ENCODE measurements around the gene IL25.

IL25 gene

DNA sequence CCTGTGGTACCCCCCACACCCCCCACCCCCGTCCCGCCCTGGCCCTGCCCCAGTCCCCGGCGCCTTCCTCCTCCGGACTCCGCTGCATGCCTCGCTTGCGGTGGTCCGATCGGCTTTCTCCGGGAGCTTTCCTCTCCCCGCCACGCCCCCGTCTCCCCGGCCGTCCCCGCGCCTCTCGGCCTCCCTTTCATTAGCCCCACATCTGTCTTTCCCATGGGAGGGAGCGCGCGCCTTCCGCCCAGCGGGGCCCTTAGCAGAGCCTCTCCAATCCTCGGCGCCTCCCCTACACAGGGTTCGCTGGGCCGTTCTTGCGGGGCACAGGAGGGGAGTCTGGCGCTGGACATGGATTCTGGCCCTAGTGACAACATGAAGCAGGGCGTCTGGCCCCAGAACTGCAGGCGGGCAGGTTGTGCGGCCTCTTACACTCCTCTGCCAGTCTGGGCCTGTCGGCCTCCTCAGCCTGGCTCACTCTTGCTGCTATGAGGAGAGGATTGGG is 6.1 kb upstream of the IL25 start:
- Histone ChIP-seq H3K36me3 (ENCODE audit: insufficient read depth, low read length) (no peaks in the 10 kb centered on the region), H3K9ac (ENCODE audit: low read depth, low read length, poor library complexity, severe bottlenecking) (no peak overlapping the region), H2AFZ (ENCODE audit: low read length) (no peak overlapping the region), H4K20me1 (ENCODE audit: insufficient read depth, low read length, poor library complexity, severe bottlenecking) (no peaks in the 10 kb centered on the region), H3K4me2 (ENCODE audit: low read depth, low read length, poor library complexity, severe bottlenecking) (no peak overlapping the region), H3K79me2 (ENCODE audit: insufficient read depth, low read length) (no peaks in the 10 kb centered on the region), H3K27me3 (ENCODE audit: insufficient read depth, low read length, poor library complexity, severe bottlenecking) (no peaks in the 10 kb centered on the region), H3K4me1 (ENCODE audit: insufficient read depth, low read length, poor library complexity, severe bottlenecking) (no peaks in the 10 kb centered on the region), H3K9me2 (replicated peaks; ENCODE audit: low read depth, low read length) (no peaks in the 10 kb centered on the region), H3F3A (ENCODE audit: low read depth) (no peaks in the 10 kb centered on the region), H3K9me3 (ENCODE audit: insufficient read depth, low read depth, low read length) (no peaks in the 10 kb centered on the region), H3K4me3 (ENCODE audit: low read length, poor library complexity, severe bottlenecking) (no peak overlapping the region)
- TF ChIP-seq, protein P1, sequence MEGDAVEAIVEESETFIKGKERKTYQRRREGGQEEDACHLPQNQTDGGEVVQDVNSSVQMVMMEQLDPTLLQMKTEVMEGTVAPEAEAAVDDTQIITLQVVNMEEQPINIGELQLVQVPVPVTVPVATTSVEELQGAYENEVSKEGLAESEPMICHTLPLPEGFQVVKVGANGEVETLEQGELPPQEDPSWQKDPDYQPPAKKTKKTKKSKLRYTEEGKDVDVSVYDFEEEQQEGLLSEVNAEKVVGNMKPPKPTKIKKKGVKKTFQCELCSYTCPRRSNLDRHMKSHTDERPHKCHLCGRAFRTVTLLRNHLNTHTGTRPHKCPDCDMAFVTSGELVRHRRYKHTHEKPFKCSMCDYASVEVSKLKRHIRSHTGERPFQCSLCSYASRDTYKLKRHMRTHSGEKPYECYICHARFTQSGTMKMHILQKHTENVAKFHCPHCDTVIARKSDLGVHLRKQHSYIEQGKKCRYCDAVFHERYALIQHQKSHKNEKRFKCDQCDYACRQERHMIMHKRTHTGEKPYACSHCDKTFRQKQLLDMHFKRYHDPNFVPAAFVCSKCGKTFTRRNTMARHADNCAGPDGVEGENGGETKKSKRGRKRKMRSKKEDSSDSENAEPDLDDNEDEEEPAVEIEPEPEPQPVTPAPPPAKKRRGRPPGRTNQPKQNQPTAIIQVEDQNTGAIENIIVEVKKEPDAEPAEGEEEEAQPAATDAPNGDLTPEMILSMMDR (conservative IDR thresholded peaks at IDR 0.05; ENCODE audit: low read length), result no peak
- no peak for TF ChIP-seq EZH2phosphoT487 (IDR thresholded peaks at IDR 0.05; ENCODE audit: borderline replicate concordance)

DNA sequence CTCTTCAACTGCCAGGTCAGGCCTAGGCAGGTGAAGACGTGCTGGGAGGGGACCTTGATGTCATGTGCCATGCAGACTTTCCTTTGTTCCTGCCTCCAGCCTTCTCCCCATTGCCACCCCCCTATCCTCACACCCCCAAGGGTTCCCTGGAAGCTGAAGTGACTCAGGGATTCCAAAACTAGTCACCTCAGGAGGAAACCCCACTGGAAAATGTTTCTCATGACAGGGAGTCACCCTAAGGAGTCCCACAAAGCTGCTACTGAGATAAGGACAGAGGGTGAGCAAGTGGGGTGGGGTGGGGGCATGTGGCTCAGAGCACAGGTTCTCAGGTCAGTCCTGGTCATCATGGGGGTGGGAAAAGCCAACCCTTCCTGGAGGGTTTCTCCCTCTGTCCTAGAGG is 2.4 kb upstream of the IL25 start:
- TF ChIP-seq EZH2phosphoT487 (IDR thresholded peaks at IDR 0.05; ENCODE audit: borderline replicate concordance), result no peak
- TF ChIP-seq, protein P1 (conservative IDR thresholded peaks at IDR 0.05; ENCODE audit: low read length), result no peak

DNA sequence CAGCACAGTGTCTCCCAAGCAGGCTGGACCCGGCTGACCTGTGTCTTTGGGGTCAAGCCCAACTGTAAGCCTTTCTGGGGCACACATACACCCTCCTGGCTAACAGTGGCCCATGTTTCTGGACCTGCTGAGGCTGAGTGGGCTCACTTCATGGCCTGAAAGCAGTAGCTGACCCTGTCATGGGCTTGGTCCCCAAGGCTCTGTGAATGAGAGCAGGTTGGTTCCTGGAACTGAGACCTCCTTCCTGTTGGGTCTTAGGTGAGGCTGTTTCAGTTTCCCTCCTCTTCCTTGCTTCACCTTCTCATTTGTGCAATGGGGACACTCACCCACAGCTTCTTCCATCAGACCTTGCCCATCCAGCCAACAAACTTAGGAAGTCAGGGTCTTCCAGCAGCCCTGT is 744 bp upstream of the IL25 start:
- Histone ChIP-seq H3K9me2 (replicated peaks; ENCODE audit: low read depth, low read length) (no peaks in the 10 kb centered on the region), H3K4me3 (ENCODE audit: low read length, poor library complexity, severe bottlenecking) (no peak overlapping the region), H3K9ac (ENCODE audit: low read depth, low read length, poor library complexity, severe bottlenecking) (no peak overlapping the region), H3K9me3 (ENCODE audit: insufficient read depth, low read depth, low read length) (no peaks in the 10 kb centered on the region), H3K4me2 (ENCODE audit: low read depth, low read length, poor library complexity, severe bottlenecking) (no peak overlapping the region), H3K36me3 (ENCODE audit: insufficient read depth, low read length) (no peaks in the 10 kb centered on the region), H3F3A (ENCODE audit: low read depth) (no peaks in the 10 kb centered on the region), H2AFZ (ENCODE audit: low read length) (no peak overlapping the region), H3K4me1 (ENCODE audit: insufficient read depth, low read length, poor library complexity, severe bottlenecking) (no peaks in the 10 kb centered on the region), H3K79me2 (ENCODE audit: insufficient read depth, low read length) (no peaks in the 10 kb centered on the region), H4K20me1 (ENCODE audit: insufficient read depth, low read length, poor library complexity, severe bottlenecking) (no peaks in the 10 kb centered on the region), H3K27me3 (ENCODE audit: insufficient read depth, low read length, poor library complexity, severe bottlenecking) (no peaks in the 10 kb centered on the region)
- TF ChIP-seq, protein P1 (conservative IDR thresholded peaks at IDR 0.05; ENCODE audit: low read length), result no peak
- TF ChIP-seq EZH2phosphoT487 (IDR thresholded peaks at IDR 0.05; ENCODE audit: borderline replicate concordance), result no peak

More for the DNA sequence above, 2.4 kb upstream of the IL25 start:
- no peaks in the 10 kb centered on the region for H3K36me3 ChIP-seq (ENCODE audit: insufficient read depth, low read length)
- H3K27me3 ChIP-seq (ENCODE audit: insufficient read depth, low read length, poor library complexity, severe bottlenecking), result no peaks in the 10 kb centered on the region
- no peak overlapping the region for H3K4me2 ChIP-seq (ENCODE audit: low read depth, low read length, poor library complexity, severe bottlenecking)
- H3K79me2 ChIP-seq (ENCODE audit: insufficient read depth, low read length), result no peaks in the 10 kb centered on the region
- no peaks in the 10 kb centered on the region for H3K9me3 ChIP-seq (ENCODE audit: insufficient read depth, low read depth, low read length)
- H3K9ac ChIP-seq (ENCODE audit: low read depth, low read length, poor library complexity, severe bottlenecking), result no peak overlapping the region
- no peaks in the 10 kb centered on the region for H3K4me1 ChIP-seq (ENCODE audit: insufficient read depth, low read length, poor library complexity, severe bottlenecking)
- H4K20me1 ChIP-seq (ENCODE audit: insufficient read depth, low read length, poor library complexity, severe bottlenecking), result no peaks in the 10 kb centered on the region
- no peak overlapping the region for H2AFZ ChIP-seq (ENCODE audit: low read length)
- H3K4me3 ChIP-seq (ENCODE audit: low read length, poor library complexity, severe bottlenecking), result no peak overlapping the region
- no peaks in the 10 kb centered on the region for H3F3A ChIP-seq (ENCODE audit: low read depth)
- H3K9me2 ChIP-seq (replicated peaks; ENCODE audit: low read depth, low read length), result no peaks in the 10 kb centered on the region

Data from Loucy (cell line).